ENCODE results near the gene ATP6V0E2. TPM values are rescaled to one million over a fixed set of nuclear protein-coding genes. Genes with fewer than 3 reads are reported as not detected.

Gene ATP6V0E2
- total and polyA plus RNA-seq, 2 donors from 2014 or later = 19.8 to 138 TPM

- FAIRE-seq = no peak
- Histone ChIP-seq H3K4me3 (ENCODE audit: low read length in 3 of 3) (no peak overlapping the region), H3K9ac (ENCODE audit: low read length in 3 of 3) (no peak overlapping the region), H3K4me1 (ENCODE audit: control insufficient read depth in 2 of 3, insufficient read depth in 2 of 3, low read depth in 1 of 3, low read length in 3 of 3) (no peaks in the 10 kb centered on the region), H3K27ac (ENCODE audit: low read depth in 2 of 2, low read length in 2 of 2) (no peak overlapping the region), H3K27me3 (ENCODE audit: control insufficient read depth, insufficient read depth, low read length) (no peaks in the 10 kb centered on the region), H3K9me3 (ENCODE audit: control insufficient read depth in 2 of 3, insufficient read depth in 1 of 3, low read length in 3 of 3) (no peaks in the 10 kb centered on the region), H3K36me3 (ENCODE audit: control insufficient read depth in 2 of 3, insufficient read depth in 3 of 3, low read length in 3 of 3) (peaks cover 0 to 34% (median 14%) of the 10 kb centered on the region in 3 donors)
- intact Hi-C loops (cut with DNase I) = no loop called here
- TF ChIP-seq CTCF (IDR thresholded peaks at IDR 0.05; ENCODE audit: borderline replicate concordance, extremely low read depth, insufficient read depth) = no peak
- peak in 1 of 5 donors; percentile 63 for DNase-seq
These were observed 12.7 kb upstream of the ATP6V0E2 start for GRCh38 chr7:149860821-149861727.

GRCh38 chr7:149861728-149862045, 12.1 kb upstream of the ATP6V0E2 start:
- H3K27ac ChIP-seq (ENCODE audit: low read depth in 2 of 2, low read length in 2 of 2) = no peak overlapping the region
- H3K9me3 ChIP-seq (ENCODE audit: control insufficient read depth in 2 of 3, insufficient read depth in 1 of 3, low read length in 3 of 3) = no peaks in the 10 kb centered on the region
- H3K9ac ChIP-seq (ENCODE audit: low read length in 3 of 3) = no peak overlapping the region
- H3K27me3 ChIP-seq (ENCODE audit: control insufficient read depth, insufficient read depth, low read length) = no peaks in the 10 kb centered on the region
- no peak for DNase-seq
- intact Hi-C loops (cut with DNase I) = no loop called here
- H3K36me3 ChIP-seq (ENCODE audit: control insufficient read depth in 2 of 3, insufficient read depth in 3 of 3, low read length in 3 of 3) = peaks cover 0 to 34% (median 14%) of the 10 kb centered on the region in 3 donors
- no peak for FAIRE-seq
- no peak overlapping the region for H3K4me3 ChIP-seq (ENCODE audit: low read length in 3 of 3)
- no peak for TF ChIP-seq CTCF (IDR thresholded peaks at IDR 0.05; ENCODE audit: borderline replicate concordance, extremely low read depth, insufficient read depth)
- H3K4me1 ChIP-seq (ENCODE audit: control insufficient read depth in 2 of 3, insufficient read depth in 2 of 3, low read depth in 1 of 3, low read length in 3 of 3) = no peaks in the 10 kb centered on the region

GRCh38 chr7:149862156-149862555, 11.6 kb upstream of the ATP6V0E2 start:
- Histone ChIP-seq H3K4me3 (ENCODE audit: low read length in 3 of 3) (no peak overlapping the region), H3K27me3 (ENCODE audit: control insufficient read depth, insufficient read depth, low read length) (no peaks in the 10 kb centered on the region), H3K9ac (ENCODE audit: low read length in 3 of 3) (no peak overlapping the region), H3K36me3 (ENCODE audit: control insufficient read depth in 2 of 3, insufficient read depth in 3 of 3, low read length in 3 of 3) (peaks cover 0 to 34% (median 14%) of the 10 kb centered on the region in 3 donors), H3K27ac (ENCODE audit: low read depth in 2 of 2, low read length in 2 of 2) (no peak overlapping the region), H3K9me3 (ENCODE audit: control insufficient read depth in 2 of 3, insufficient read depth in 1 of 3, low read length in 3 of 3) (no peaks in the 10 kb centered on the region), H3K4me1 (ENCODE audit: control insufficient read depth in 2 of 3, insufficient read depth in 2 of 3, low read depth in 1 of 3, low read length in 3 of 3) (no peaks in the 10 kb centered on the region)
- no peak for TF ChIP-seq CTCF (IDR thresholded peaks at IDR 0.05; ENCODE audit: borderline replicate concordance, extremely low read depth, insufficient read depth)
- intact Hi-C loops (cut with DNase I) = no loop called here
- peak in 1 of 5 donors; percentile 67 for DNase-seq
- FAIRE-seq = no peak

All from kidney (tissue), 14 donors.